Measurements from ENCODE around the gene TP53TG3B. TPM values are rescaled to one million over a fixed set of nuclear protein-coding genes. Genes with fewer than 3 reads are reported as not detected.

TP53TG3B gene, protein sequence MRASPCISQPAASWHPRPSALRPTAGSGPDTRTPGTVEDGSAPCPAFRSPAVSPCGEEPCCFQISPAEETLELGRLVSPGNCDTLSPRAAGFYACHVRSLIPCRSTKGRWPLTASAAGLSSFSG
- 0.28 to 0.31 TPM in 2 of 5 replicates, not detected in the others for total RNA-seq (2022; extraction: Qiagen RNA extraction; ENCODE audit: low read depth)

DNA sequence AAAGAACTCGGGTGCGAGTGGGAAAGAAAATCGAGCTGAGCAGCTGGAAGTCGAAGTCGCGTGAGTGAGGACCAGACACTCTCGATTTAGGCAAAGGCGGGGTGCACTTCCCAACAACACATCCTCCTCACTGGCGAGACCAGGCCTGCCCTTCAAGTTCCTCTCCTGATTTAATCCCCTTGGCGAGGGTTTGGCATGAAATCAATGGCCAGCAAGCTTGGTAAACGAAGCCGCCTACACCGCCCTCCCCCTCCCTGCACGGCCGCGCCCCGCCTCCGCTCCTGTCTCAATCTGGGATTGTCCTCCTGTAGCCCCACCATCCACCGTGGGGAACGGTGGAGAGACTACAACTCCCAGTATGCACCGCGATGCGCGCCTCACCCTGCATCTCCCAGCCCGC lies at the start of gene TP53TG3B:
Gene TP53TG3B, plus strand, starts transcription at position 301 of the 400 bp plus-strand sequence. Its CDS starts 68 bp downstream, at position 369.

Other genes with a start within 250 kb of the TP53TG3B start
- gene TP53TG3C, start 166.6 kb upstream of the TP53TG3B start, total RNA-seq (2022; extraction: Qiagen RNA extraction; ENCODE audit: low read depth) = 0.15 to 0.33 TPM (median 0.31 TPM) in 3 of 5 replicates, not detected in the others
- gene TP53TG3E, start 56.5 kb upstream of the TP53TG3B start, total RNA-seq (2022; extraction: Qiagen RNA extraction; ENCODE audit: low read depth) = 0.11 TPM in 1 of 5 replicates, not detected in the others
- gene TP53TG3F, start 98.8 kb downstream of the TP53TG3B start, total RNA-seq (2022; extraction: Qiagen RNA extraction; ENCODE audit: low read depth) = 0.07 to 0.16 TPM in 2 of 5 replicates, not detected in the others